Measurements from ENCODE around the gene RCBTB1.
"Not testable (repeated sequence)": the region's sequence is repeated elsewhere in the genome, so short reads cannot be mapped to it uniquely, and the experiment has no call there.

RCBTB1 gene

DNA sequence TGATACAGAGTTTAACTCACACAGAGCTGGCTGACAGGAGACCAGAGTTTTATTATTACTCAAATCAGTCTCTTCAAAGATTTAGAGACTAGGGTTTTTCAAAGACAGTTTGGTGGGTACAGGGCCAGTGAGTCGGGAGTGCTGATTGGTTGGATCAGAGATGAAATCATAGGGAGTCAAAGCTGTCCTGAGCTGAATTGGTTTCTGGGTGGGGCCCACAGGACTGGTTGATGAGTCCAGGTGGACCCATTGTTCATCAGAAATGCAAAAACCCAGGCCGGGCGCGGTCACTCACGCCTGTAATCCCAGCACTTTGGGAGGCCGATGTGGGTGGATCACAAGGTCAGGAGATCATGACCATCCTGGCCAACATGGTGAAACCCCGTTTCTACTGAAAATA, 17.3 kb upstream of the RCBTB1 start:
- DNase-seq = not testable (repeated sequence)

DNA sequence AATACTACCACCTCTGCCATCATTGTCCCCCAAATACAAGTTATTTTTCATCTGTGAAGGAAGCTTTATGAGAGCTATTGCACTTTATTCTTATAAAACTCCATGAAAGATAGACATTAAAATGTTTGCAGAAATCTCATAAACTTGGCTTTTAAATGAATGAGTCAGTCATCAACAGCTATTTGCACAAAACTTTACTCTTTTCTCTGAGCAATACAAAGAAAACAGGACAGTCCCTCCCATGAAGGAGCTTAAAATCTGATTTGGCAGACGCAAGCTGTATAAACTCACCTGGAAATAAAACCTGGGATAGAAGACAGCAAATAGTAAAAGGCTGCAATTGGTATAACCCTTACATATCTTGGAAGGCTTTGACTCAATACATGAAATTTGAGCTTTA, 16.6 kb upstream of the RCBTB1 start:
- no peak for DNase-seq

DNA sequence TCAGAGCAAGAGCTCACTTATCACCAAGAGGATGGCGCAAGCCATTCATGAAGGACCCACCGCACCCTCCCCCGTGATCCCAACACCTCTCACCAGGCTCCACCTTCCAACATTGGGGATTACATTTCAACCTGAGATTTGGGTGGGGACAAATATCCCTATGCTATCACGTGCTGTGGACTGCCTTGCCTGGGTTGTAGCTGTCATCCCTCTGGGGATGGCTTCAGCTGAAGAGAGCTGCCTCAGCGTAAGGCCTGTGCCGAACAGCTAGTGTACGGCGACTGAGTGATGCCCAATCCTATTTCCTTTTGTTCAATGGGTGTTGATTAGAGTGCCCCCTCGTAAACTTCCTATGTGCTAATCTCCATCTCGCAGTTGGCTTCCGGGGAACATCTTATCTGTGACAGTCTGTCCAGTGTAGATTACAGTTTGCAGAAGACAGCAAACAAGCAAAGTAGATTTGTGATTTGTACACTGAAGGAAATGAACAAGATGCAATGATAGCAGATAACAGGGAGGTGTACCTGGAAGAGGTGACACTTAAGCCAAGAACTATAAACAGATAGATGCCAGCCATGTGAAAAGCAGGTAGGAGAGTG, 11.8 kb upstream of the RCBTB1 start:
- DNase-seq = no peak

DNA sequence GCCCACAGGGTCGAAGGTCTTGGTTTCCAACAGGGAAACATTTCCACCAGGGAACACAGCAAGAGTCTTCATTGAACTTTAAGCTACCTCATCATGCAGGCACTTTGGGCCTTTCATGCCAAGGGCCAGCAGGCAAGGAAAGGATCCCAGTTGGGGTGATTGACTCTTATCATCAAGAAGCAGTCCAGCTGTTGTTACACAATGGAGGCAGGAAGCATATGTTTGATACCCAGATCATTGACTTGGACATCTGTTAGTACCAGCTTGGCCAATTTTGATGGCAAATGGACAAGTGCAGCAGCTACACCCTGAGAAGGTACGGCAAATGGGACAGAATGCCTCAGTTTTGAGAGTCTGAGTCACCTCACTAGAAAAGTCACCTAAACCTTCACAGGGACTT, 10.9 kb upstream of the RCBTB1 start:
- DNase-seq = no peak

DNA sequence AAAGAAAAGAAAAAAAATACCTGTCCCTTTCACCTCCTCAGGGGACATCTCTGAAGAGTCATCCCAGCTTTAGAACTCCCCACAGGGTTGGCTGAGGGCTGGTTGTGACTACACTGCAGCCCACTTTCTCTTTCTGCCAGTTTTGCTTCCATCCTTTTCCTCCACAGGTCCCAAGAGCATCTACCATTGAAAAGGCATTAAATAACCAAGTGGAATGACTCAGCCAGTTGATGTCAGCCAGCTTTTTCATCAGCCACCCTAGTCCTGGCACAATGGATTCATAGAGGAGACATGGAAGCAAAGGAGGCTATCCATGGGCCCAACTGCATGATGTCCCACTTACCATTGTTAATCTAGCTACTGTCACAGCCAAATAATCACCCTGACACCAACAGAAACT, 9.2 kb upstream of the RCBTB1 start:
- DNase-seq = no peak

DNA sequence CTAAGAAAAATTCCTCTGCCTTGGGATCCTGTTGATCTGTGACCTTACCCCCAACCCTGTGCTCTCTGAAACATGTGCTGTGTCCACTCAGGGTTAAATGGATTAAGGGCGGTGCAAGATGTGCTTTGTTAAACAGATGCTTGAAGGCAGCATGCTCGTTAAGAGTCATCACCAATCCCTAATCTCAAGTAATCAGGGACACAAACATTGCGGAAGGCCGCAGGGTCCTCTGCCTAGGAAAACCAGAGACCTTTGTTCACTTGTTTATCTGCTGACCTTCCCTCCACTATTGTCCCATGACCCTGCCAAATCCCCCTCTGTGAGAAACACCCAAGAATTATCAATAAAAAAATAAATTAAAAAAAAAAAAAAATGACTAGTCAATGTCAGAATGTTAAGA, 8.5 kb upstream of the RCBTB1 start:
- DNase-seq = not testable (repeated sequence)

DNA sequence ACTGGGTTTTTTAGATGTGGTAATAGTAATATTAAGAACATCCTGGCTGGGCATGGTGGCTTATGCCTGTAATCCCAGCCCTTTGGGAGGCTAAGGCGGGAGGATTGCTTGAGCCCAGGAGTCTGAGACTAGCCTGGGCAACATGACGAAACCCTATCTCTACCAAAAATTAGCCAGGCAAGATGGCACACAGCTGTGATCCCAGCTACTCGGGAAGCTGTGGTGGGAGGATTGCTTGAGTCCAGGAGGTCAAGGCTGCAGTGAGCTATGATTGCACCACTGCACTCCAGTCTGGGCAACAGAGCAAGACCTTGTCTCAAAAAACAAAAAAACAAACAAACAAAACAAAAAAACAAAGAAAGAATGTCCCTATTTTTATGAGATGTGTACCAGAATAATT, 5.4 kb upstream of the RCBTB1 start:
- not testable (repeated sequence) for DNase-seq

DNA sequence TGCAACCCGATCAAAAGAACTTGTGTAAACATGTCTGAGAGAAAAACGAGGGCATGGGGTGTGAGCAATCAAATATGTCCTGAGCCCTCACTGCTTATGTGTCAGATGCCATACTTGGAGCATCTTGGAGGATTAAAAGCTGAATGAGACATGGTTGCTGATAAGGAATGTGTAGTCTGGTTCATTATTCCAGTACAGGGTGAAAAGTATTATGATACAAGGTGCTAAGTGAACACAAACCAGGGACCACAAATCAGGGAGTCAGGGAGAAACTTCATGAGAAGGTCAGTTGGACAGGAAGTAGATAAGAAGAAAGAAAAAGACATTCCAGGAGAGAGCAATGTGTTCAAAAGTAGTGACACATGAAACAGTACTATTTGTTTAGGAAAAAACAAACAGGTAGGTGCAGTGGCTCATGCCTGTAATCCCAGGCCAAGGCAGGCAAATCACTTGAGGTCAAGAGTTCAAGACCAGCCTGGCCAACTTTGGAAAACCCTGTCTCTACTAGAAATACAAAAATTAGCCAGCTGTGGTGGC, 2.0 kb upstream of the RCBTB1 start:
- DNase-seq = no peak

DNA sequence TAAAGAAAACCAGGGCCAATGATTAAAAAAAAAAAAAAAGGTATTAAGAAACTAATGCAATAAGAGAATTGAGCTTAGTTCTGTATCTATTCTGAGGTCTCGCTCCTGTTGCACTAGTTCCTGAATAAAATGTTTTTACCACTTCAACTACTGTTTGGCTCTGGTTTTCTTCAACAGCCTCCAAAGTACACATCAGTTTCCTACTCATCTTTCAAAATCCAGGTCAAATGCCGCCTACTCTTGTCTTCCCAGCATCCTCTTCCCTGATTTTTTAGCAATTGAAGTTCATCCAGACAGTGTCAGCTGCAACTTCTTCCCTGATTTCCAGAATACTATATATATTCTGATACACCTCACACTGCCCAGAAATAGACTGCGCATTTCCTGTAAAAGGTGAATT, 1.4 kb upstream of the RCBTB1 start:
- no peak for DNase-seq

DNA sequence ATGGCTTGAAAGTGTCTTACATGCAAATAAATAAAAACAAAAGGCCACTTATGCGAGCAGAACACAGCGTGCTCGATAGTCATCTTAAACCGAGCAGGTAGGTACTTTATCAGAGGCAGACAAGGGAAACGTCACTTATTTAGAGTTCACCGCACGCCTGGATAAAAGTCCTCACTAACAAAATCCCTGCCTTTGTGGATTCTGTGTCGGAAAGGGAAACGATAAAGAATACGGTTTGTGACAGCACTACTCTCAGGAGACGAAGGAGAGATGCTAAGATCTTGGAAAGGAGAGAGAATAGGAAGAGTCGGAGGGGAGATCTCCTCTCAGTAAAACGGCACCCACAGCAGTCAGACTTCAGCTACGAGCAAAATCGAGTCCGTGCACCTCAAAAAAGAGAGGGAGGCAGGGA, 581 bp downstream of the RCBTB1 start:
- peak; percentile 15 for DNase-seq

DNA sequence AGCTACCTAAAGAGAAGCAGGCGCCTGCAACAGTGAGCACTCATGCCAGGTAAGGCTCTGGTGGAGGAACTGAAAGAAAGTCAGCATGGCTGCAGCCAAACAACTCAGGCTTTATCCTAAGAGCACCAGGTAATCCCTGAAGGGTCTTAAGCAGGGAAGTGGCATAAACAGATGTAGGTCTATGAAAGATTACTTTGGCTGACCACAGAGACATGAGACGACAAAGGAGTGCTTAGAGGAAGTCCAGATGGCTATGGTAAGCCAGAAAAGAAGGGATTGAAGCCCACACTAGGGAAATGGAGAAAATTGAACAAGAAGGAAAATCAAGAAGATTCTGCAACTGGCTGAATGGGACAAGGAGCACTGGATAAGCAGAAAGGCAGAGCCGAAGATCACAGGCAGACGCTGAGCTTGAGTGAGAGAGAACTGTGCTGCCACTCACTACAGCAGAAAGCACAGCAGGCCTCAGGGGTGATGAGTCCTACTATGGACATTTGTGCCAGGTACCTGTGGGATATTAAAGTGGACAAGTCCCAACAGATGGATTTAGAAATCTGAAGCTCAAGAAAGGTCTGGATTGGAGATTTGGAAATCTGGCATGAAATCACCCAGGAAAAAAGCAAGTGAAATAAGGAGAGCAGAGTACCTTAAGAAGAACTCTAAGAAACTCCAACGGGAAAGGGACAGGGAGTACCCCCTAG, 4.2 kb downstream of the RCBTB1 start:
- no peak for DNase-seq

DNA sequence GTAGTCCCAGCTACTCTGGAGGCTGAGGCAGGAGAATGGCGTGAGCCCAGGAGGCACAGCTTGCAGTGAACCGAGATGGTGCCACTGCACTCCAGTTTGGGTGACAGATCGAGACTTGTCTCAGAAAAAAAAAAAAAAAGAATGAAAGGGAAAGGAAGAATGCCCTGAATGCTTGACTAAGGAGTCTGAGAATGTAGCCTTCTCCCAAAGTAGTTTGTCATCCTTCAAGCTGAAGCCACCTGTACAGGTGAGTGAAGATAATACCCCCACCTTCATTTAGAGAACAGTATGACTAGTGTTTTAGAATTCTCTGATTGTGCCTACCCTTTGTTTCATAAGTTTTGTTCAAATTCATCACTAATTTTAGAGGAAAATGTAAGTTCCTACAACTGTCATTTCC, 5.9 kb downstream of the RCBTB1 start:
- no peak for DNase-seq

DNA sequence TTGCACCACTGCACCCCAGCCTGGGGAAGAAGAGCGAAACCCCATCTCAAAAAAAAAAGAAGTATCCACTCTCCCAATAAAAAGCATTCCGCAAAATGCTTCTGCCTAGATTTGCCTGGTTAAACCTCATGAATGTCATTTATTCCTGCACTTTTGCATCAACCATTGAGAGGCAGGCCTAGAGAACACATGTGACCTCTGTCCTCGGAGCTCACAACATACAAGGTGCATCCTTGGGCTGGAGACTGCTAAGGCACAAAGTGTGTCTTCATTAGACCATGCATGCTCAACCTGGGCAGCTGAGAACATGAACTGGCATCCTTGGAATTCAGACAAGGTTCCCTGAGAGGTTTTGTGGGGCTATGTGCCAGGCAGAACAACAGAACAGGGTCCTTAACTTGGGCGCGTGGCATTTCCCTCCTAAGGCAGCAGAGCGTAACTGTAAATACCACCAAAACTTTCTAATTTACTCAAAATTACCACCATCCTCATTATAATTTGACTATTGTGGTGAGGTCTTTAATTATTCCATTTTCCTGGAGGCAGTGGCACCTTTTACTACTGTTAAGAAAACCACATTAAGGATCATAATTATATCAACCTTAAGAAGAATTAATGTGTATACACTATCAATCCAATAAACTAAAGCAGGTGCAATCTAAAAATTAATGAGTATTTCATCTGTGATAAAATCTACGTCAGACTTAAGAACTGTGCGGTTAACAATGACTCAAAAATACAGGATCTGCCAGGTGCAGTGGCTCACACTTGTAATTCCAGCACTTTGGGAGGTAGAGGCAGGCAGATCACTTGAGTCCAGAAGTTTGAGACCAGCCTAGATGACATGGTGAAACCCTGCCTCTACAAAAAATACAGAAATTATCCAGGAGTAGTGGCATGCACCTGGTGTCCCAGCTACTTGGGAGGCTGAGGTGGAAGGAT, 13.8 kb downstream of the RCBTB1 start:
- no peak for DNase-seq

DNA sequence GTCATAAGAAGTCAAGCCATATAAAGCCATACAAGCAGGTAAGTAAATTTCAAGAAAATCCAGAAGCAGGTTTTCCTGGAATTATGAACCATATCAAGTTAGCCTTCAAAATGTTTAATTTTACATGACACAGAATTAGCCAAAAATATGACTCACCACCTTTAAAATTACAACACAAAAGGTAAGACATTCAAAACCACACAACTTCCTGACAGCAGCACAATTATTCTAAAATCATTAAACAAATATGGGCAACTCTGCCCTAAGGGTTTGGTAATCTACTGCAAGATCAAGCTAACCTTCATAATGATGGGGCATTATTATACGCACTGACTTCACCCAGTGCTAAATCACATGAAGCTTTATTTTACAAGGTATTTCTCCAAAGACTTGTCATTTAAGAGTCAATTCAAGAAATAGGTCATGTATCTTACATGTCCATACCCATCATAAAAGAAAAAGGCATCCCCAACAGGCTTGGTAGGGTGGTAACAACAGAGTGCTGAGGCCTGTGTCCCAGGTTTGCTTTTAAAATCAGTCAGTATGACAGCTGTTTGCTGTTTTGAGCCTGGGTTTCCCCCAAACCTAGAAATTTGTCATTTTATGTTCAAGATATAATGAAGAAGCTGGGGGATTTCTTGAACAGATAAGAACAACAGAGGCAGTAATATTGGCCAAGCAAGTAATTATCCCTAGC, 15.2 kb downstream of the RCBTB1 start:
- DNase-seq = no peak

DNA sequence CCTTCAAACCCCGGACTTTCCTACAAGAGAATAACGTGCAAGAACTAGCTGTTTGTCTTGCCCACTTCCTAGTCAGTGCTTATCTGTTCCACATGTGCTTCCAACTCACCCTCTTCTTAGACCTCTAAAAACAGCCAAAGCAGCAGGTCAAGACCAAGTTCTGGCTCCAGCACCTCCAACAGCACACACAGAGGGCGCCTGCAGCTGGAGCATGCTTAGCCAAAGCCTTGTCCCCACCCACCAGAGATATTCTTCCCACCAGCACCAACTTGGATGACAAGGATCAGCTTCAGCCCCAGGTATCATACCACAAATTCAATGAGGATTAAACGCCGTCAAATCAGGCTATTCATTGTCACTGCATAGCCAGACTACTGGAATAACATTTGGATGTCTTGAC, 17.9 kb downstream of the RCBTB1 start:
- DNase-seq = no peak

DNA sequence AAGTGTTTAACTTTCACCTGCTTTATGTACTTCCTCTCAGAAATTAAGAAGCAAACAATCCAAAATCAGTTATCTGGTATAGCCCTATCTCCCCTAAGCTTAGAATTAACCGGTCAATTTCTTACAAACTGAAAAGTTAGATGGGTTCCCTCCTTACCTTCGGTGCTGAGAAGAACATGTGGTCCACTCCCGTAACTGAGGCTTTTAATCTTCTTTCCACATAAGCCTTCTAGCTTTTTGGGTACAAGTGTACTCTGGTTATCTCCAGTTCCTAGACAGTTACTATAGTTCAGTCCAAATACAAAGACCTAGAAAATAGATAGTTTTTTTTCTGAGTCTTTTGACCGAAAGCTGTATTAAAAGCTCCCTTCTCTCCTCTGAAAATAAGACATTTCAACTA, 18.9 kb downstream of the RCBTB1 start:
- DNase-seq = no peak

DNA sequence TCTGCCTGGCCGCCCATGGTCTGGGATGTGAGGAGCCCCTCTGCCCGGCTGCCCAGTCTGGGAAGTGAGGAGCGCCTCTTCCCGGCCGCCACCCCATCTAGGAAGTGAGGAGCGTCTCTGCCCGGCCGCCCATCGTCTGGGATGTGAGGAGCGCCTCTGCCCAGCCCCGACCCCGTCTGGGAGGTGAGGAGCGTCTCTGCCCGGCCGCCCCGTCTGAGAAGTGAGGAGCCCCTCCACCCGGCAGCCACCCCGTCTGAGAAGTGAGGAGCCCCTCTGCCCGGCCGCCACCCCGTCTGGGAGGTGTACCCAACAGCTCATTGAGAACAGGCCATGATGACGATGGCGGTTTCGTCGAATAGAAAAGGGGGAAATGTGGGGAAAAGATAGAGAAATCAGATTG, 19.9 kb downstream of the RCBTB1 start:
- not testable (repeated sequence) for DNase-seq

DNA sequence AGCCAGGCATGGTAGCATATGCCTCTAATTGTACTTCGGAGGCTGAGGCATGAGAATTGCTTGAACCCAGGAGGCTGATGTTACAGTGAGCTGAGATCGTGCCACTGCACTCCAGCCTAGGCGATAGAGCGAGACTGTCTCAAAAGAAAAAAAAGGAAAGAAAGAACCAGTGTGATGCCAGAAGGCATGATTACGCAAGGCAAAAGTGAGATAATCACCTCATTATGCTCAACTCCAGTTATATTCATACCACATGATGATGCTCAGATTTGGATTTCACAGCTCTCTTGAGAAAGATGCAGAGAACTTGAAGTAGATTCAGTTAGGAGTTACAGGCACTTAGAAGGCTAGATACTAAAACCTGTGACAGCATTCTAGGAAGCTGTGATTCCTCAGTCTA, 21.8 kb downstream of the RCBTB1 start:
- DNase-seq = peak; percentile 69

DNA sequence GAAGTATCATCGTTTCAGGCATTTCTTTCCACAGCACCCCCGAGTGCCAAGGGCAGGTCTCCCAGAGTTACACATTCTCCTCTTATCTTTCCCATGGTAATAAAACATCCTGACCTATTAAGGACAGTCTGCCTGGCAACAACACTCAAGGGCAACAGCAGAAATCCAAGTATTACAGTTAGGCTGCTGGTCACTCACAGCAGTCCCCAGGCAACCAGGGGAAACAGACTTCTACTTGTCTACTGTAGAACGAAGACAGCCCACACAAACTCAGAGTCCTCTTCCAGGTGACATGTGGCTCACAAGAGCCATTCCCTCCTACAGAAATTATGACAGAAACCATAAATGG, 24.3 kb downstream of the RCBTB1 start:
- DNase-seq = no peak

DNA sequence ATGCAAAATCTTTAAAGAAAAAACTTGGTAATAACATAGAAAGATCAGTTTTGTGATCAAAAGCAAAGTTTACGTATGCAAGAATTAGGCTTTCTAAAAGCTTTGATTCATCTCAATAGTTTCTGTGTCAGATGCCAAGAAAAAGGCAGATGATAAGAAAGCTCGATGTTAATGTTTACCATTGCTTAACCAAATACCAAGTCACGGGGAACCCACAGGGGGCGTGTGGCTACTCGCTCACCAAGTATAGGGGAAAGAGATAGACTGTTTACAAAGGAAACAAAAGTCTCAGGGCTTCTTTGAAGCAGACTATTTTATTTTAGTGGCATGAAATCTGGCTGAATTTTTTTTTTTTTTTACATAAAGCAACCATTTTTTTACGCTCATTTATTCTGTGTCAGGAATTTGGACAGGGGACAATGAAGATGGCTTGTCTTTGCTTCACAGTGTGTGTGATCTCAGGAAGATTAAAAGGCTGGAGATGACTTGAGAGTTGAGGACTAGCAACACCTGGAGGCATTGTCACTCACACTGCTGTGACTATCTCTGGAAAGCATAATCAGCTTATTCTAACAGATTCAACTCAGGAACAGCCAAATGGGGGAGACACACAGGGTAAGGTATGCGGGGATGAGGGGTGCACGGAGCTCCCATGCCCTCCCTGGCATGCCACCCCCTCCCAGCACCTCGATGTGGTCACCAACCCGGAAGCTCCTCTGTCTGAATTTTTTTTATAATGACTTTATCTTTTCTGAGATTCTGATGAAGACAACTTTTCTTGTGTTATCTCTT, 24.9 kb downstream of the RCBTB1 start:
- DNase-seq = peak; percentile 8

DNA sequence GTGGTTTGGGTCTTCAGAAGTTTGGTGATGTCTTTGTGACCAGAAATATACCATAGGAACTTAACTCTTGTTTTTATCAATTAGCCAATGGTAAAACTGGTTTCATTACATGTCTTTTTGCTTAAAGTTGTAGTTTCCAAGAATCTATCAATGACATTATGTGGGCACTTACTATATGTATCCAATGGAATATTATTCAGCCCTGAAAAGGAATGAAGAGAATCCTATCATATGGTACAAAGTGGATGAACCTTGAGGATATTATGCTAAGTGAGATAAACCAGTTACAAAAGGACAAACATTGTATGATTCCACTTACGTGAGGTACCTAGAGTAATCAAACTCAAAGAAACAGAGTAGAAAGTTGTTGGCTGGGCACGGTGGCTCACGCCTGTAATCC, 26.4 kb downstream of the RCBTB1 start:
- DNase-seq = no peak

DNA sequence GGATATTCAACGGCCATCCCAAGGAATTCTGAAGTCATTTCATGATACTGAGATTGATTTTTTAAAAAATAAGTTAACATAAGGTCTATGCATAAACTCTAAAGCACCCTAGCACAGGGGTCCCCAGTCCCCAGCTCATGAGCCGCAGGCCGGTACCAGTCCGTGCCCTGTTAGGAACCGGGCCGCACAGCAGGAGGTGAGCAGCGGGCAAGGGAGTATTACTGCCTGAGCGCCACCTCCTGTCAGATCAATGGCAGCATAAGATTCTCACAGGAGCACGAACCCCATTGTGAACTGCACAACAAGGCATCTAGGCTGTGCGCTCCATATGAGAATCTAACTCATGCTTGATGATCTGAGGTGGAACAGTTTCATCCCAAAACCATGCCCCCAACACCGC, 31.0 kb downstream of the RCBTB1 start:
- DNase-seq = no peak
